HG03439 (cell line): ENCODE data around the gene GDI1.

ENCODE experiments used
- ATAC-seq: cut with Tn5 transposase; IDR thresholded peaks from one replicate; pipeline ENCODE4 v1.9.1; 2021; ENCODE audit warnings: mild to moderate bottlenecking, moderate library complexity; ENCODE audit not compliant: unreplicated experiment

The GDI1 gene

DNA sequence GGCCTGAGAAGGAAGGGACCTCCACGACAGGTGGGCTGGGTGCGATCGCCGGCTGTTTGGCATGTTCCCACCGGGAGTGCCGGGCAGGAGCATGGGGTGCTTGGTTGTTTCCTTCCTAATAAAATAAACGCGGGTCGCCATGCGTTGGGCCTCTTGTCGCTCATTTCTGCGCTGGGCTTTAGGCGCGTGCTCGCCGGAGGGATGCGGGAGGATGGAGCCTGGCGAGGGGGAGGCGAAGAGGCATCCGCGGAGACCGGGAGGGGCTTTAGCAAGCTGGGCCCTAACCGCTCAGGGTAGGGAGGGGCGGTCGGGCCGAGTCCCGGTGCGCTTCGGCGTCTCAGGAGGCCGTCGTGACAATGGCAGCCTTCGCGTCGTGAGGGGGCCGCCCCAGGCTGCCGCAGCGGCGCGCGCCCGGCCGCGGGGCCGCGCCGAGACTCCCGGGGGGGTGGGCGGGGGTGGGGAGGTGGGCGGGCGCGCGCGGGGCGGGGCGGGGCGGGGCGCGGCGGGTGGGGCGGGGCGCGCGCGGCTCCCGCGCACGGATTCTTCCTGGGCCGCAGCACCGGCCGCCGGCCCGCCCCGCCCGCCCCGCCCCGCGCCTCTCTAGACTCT lies 476 bp upstream of the GDI1 start:
- no peak for ATAC-seq

DNA sequence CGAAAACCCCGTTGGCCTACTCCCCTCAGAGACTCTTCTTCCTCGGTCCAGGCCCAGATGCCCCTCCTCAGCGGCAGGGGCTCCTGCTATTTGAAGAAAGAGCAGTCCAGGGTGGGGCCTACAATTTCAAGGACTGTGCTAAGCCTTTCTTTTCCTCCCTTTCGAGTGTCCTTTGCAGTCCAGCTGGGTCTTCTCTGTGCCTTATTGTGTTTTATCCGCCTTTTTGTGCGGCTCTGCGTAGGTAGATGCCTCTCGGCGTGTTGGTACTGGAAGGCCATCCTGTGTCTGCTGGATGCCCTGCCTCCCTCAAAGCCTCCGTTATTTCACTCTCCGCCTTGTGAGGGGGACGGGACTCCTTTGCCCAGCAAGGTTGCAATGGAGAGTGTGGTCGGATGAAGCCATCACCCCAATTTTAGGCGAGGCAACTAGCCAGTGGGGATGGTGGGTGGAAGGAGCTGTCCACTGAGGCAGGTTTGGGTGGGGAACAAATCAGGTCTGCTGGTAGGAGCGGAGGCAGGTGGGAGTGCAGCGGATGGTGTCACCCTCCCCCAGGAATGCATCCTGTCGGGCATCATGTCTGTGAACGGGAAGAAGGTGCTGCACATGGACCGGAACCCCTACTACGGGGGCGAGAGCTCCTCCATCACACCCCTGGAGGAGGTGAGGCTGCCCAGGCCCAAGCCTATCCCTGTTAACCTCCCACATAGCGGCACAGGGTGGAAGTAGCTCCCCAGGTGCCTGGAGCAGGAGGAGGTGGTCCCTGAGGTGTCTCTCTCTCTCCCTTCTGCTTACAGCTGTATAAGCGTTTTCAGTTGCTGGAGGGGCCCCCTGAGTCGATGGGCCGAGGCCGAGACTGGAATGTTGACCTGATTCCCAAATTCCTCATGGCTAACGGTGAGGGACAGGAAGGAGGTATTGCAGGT lies 1.3 kb downstream of the GDI1 start:
- no peak for ATAC-seq

DNA sequence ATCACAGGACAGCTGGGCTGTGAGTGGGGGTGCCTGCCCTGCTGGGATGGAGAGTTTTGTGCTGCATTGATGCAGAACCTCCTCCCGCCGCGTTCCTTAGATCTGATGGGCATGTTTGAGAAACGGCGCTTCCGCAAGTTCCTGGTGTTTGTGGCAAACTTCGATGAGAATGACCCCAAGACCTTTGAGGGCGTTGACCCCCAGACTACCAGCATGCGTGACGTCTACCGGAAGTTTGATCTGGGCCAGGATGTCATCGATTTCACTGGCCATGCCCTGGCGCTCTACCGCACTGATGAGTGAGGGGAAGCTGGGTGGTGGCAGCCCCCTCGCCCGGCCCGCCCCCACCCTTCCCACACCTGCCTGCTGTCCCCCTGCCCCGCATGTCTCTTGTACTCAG lies 2.9 kb downstream of the GDI1 start:
- ATAC-seq = no peak

DNA sequence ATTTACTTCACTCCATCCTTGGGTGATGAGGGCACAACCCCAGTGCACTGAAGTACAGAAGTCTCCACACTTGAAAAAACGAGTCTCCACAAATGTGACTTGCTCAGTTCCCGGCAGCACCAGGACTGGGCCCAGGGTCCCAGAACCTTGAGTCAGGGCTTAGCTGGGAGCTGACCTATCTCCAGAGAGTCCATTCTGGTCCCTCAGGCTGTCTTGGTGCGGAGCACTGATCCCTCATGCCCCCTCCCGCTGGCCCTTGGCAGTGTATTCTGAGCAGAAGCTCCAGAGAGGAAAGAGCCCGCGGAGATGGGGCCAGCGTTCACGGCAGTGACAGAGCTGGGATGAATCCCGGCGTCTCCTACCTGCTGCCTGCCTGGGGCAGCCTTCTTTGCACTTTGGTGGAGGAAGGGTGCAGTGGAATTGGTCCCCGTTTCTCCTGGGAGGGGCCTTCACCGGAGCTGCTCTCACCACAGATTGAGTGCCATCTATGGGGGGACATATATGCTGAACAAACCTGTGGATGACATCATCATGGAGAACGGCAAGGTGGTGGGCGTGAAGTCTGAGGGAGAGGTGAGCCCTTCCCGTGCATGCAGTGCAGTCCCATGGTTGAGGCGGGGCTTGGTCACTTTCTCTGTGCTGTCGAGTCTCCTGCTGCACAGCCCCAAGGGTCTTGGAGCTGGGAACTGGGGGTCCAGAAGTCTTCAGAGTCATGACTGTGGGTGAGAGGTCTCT lies 3.8 kb downstream of the GDI1 start:
- no peak for ATAC-seq

DNA sequence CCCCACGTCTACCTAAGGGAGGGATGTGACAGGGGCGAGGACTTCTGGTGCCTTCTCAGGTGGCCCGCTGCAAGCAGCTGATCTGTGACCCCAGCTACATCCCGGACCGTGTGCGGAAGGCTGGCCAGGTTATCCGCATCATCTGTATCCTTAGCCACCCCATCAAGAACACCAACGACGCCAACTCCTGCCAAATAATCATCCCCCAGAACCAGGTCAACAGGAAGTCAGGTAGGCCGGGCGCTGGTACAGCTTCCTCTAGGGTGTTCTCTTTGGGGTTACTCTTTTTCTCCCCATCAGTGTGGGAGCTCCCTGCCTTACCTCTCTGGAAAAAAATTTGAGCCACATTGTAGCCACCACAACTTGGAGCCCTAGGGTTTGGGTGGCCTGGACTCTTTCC lies 4.6 kb downstream of the GDI1 start:
- ATAC-seq = no peak

DNA sequence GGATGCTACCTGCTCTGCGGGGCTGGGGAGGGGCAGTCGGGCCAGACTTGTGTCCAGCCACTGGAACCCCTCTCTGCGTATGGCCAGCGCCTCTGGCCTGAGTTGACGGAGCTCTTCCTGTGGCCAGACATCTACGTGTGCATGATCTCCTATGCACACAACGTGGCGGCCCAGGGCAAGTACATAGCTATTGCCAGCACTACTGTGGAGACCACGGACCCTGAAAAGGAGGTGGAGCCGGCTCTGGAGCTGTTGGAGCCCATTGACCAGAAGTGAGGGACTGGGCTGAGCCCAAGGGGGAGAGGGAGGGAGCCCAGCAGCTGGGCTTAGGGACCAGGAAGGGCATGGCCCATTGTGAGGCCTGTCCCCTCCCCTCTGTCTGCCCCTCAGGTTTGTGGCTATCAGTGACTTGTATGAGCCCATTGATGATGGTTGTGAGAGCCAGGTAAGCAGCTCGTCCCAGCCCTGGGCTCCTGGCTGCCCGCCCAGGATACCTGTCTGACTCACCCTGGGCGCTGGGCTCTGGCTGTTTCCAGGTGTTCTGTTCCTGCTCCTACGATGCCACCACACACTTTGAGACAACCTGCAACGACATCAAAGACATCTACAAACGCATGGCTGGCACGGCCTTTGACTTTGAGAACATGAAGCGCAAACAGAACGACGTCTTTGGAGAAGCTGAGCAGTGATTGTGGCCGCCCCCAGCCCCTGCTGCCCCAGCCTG lies 5.2 kb downstream of the GDI1 start:
- no peak for ATAC-seq

DNA sequence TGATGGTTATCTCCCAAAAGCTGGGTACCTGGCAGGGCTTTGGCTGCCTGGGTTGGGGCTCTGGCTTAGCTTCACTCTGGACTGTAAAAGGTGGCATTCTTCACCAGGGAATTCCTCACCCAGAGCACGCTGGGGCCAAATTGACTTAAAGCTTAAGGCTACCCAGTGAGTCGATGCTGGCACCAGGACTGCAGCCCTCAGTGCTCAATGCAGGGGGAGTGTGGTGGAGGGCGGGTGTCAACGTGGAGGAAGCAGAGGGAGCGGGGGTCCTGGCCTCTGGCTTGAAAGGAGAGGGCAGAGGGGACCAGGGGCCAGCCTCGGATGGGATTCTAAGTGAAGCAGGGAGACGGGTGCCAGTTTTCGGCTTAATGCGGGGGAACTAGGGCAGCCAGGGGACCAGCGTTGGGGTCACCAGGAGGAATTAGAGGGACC lies 6.5 kb downstream of the GDI1 start:
- peak; percentile 6 for ATAC-seq

DNA sequence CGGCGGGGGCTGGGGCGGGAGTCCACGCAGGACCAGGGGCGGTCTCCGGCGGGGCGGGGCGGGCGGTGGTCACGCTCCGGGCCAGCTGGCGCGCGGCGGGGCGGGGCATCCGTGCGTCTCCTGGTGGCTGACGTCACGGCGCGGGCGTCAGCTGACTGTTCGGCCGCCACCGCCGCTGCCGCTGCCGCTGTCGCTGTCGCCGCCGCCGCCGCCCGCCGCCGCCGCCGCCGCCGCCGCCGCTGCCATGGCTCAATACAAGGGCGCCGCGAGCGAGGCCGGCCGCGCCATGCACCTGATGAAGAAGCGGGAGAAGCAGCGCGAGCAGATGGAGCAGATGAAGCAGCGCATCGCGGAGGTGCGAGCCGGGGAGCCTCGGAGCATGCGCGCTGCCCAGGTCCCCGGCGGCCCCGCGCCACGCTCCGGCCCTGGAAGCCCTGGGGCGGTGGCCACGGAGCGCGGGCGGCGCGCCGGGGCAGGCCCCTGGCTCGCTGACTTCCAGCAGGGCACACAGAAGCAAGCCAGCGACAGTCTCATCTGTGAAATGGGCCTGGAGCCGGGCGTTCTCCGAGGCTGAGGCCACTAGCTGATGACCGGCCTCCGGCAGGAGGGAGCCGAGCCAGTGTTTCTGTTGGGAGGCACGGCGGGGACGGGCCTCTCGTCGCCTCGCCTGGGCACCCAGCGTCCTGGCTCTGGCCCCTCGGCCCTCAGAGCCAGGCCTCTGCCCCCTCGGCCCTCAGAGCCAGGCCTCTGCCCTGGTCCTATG lies 7.2 kb downstream of the GDI1 start, which contains the start of gene FAM50A:
TSS of gene FAM50A (plus strand) at position 150 of the 763 bp plus-strand sequence. CDS start at position 245, 95 bp downstream.
- peak; percentile 56 for ATAC-seq

DNA sequence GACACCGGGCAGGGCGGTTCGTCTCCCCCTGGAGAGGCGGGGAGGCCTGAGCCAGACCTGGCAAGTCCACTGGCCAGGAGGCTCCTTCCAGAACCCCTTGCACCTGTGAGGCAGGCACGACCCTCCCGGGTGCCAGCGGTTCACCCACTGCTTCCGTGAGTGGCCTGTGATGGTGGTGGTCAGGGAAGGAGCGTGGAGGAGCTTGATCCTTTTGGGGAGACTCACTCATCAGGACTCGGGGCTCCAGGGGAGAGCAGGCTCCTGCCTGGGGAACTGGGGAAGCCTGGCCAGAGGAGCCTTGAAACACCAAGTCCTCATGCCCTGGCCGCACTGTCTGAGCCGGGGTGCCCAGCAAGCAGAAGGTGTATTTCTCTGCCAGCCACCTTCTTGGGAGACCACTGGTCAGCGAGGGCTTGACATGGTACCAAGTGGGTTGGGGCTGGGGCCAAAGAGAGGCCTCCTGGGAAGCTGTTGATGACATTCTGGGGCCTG lies 7.8 kb downstream of the GDI1 start:
- peak; percentile 13 for ATAC-seq

DNA sequence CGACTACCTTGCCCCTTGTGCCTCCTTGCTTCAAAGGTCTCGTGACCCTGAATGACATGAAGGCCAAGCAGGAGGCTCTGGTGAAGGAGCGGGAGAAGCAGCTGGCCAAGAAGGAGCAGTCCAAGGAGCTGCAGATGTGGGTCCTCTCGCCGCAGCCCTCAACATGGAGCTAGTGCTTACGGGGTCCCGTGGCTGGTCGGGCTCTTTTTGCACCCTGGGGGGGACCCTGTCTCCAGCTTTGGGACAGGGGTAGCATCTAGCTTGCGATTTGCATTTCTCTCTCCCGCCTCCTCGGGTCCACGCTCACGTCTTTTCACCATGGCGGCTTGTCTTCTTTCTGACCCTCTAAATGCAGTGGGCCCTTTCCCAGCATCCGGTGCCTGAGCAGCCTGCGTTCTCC lies 8.8 kb downstream of the GDI1 start:
- ATAC-seq = no peak

DNA sequence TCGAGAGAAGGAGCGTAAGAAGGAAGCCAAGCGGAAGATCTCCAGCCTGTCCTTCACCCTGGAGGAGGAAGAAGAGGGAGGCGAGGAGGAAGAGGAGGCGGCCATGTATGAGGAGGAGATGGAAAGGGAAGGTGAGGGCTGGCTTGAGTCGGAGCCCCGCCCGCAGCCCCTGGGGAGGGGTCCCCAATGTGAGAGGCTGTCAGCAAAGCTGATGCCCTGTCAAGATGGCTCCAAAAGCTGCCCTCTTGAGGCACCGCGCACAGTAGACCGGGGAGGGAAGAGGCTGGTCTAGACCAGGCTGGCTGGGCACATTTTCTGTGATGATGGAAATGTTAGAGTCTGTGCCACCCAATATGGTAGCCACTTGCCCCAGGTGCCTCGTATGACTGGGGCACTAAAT lies 9.5 kb downstream of the GDI1 start:
- ATAC-seq = no peak

DNA sequence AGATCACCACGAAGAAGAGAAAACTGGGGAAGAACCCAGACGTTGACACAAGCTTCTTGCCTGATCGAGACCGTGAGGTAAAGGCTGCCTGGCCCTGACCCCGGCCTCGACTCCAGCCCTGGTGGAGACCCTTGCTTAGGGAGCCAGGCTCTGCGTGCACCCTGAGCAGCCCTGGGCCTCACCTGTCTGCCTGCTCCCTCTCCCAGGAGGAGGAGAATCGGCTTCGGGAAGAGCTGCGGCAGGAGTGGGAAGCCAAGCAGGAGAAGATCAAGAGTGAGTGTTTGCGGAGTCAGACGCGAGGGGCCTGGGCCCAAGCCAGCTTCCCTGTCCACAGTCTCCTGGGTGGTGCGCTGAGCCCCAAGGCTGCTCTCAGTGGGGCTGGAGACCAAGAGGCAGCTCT lies 11.5 kb downstream of the GDI1 start:
- no peak for ATAC-seq

DNA sequence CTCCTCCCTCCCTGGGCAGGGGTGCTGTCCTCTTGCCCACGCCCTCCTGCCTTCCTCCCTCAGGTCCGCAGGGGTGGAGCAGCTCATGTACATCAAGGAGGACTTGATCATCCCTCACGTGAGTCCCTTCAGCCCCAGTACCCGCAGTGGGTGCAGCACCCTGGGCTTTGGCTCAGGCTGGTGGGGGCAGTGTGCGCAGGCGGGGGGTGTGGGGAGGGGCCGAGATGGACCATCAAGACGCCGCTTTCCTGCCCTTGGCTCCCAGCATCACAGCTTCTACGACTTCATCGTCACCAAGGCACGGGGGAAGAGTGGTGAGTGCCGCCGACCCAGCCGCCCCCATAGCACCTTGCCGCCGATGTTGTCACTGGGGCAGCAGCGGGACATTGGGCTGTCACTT lies 12.7 kb downstream of the GDI1 start:
- ATAC-seq = no peak

DNA sequence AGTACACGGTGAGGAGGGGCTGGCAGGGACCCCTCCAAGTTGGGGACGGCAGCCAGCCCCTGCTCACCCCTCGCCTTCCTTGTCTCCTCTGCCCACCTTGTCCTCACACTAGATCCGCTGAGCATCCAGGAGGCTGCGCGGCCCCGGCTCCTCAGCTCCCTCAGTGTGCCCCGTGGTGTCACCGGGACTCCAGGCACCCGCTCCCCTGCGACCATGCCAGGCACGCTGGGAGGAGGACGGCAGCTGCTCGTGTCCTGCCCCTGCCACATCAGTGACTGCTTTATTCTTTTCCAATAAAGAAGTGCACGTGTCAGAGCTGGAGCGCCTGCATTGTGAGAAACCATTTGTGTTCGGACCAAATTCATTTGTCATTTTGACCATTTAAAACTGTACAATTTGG lies 13.4 kb downstream of the GDI1 start:
- ATAC-seq = no peak

DNA sequence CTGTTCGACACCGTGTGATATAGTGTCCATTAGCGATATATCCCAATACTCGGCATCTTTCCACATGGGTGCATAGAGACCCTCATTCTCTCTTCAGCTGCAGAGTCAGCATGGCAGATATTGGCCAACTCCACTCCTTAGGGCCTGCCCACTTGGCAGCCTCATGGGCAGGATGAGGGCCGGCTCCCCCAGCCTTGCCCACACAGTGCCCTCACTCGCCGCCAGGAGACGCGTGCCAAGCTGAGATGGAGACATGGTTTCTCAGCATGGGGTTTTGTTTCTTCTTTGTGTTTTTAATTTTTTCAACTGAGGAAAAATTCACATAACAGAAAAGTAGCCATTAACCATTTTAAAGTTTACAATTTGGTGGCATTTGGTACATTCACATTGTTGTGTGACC lies 15.9 kb downstream of the GDI1 start:
- no peak for ATAC-seq

DNA sequence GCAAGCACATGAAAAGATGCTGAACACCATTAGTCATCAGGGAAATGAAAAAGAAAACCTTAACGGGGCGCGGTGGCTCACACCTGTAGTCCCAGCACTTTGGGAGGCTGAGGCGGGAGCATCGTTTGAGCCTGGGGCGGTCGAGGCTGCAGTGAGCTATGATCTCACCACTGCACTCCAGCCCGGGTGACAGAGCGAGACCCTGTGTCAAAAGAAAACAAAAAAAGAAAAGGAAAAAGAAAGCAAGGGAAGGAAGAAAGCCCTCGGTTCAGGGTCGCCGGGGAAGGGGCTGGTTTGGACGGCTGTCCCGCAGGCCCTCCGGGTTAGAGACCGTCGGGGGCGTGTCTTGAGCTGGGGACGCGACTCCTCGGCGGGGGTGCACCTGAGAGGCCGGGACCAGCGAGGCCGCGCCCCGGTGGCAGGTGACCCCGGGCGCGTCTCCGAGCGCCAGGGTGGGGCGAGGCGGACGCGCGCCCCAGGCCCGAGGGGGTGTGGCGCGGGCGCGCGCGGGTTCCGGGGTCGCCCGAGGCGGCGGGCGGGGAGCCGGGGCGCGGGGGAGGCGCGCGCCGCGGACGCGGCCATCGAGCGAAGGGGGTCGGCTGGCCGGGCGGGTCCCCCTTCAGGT lies 20.6 kb downstream of the GDI1 start:
- ATAC-seq = peak; percentile 57

DNA sequence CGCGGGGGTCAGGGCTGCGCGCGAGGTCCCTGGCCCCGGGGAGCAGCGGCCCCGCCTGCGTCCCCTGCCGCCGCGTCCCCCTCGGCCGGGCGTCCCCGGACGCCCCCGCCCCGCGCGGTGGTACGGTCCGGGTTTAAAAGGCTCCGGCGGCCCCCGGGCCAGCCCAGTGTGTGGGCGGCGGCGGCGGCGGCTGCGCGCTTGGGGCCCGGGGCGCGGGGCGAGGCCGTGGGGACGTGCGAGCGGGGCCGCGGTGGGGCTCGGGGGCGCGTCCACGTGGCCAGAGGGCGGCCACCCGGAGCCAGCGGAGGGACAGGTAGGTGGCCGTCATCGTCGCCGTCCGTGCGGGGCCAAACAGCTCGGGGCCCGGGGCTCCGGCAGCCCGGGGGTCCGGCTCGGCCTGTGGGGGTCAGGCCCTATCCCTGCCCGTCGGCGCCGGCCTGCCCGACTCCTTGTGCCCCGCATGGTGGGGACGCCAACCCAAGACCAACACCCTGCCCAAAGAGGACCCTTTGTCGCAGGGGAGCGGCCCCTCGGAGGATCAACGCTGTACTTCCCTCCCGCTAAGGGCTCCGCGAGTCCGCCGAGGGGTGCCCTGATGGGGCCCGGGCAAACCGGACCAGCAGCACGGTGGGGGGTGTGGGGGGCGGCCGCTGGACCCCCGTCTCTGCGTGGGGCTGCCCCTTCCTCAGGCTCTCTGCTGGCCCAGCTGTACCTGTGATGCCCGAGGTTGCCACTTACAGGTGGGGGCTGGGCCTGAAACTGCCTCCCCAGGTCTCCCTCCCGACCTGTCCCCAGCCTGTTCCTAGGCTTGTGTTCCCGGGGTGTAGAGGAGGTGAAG lies 21.4 kb downstream of the GDI1 start, which contains the start of gene PLXNA3:
TSS of gene PLXNA3 (plus strand) at position 166 of the 838 bp plus-strand sequence. CDS start 1,903 bp downstream, outside the sequence.
- peak; percentile 69 for ATAC-seq

DNA sequence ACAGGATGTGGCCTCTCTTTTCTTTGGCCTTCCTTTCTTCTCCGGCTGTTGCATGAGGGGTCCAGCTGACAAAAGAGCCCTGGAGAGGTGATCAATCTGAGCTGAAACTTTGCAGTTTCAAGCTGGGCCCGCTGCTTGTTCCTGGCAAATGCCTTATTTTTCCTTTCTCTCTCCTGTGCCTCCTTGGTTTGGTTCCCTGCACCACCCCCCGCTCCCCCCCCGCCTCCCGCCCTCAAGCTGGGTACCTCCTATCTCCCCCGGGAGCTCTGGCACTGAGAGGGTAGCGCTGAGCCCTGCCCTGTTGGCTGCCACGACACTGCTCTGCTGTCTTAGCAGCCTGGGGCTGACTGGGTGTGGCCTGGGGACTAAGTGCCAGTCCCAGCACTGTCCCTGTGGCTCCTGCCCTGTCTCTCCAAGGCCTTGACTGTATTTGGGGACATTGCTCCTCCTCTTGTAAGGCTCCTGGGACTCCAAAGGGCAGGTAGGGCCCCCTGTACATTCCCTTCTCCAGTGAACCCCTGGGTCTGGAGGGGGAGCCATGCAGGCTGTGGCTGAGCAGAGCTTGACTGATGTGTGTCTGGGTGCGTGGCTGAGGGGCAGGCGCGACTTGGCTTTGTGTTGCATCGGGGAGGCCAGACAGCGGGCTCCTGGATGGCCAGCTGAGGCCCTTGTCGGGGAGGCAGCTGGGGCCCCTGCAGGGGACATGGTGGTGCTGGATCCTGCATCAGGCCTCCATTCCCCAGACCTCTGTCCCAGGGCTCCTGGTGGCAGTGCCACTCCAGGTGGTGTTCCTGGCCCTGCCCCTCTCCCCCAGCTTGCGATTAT lies 22.2 kb downstream of the GDI1 start:
- no peak for ATAC-seq
